ENCODE data around the gene TMEM231.
"Not testable (repeated sequence)": the region's sequence is repeated elsewhere in the genome, so short reads cannot be mapped to it uniquely, and the experiment has no call there.

Gene TMEM231, protein sequence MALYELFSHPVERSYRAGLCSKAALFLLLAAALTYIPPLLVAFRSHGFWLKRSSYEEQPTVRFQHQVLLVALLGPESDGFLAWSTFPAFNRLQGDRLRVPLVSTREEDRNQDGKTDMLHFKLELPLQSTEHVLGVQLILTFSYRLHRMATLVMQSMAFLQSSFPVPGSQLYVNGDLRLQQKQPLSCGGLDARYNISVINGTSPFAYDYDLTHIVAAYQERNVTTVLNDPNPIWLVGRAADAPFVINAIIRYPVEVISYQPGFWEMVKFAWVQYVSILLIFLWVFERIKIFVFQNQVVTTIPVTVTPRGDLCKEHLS

DNA sequence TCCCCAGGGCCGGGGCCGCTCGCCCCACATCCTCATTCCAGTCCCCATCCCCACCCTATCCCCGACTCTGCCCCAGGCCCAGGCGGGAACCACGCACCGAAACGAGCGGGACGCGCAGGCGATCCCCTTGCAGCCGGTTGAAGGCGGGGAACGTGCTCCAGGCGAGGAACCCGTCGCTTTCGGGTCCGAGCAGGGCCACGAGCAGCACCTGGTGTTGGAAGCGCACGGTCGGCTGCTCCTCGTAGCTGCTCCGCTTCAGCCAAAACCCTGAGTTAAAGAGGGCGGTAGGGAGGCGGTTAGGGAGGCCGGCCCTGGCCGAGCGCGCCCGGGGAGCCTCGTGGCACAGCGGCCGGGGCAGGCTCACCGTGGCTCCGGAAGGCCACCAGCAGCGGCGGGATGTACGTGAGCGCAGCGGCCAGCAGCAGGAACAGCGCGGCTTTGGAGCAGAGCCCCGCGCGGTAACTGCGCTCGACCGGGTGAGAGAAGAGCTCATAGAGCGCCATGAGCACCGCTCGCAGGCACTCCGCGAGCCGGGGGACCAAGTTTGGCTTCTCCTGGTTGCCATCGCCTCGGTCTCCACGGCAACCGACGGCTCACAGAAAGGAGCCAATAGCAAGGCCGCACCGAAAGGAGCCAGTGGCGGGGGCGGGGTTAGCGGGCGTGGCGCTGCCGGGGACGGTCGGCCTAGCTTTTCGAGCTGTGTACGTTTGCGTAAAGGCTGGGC is at the start of gene TMEM231:
Gene TMEM231, minus strand, starts transcription at position 546 of the 724 bp plus-strand sequence. Its CDS starts 43 bp downstream, at position 503.
- DNase-seq: peak; percentile 99

DNA sequence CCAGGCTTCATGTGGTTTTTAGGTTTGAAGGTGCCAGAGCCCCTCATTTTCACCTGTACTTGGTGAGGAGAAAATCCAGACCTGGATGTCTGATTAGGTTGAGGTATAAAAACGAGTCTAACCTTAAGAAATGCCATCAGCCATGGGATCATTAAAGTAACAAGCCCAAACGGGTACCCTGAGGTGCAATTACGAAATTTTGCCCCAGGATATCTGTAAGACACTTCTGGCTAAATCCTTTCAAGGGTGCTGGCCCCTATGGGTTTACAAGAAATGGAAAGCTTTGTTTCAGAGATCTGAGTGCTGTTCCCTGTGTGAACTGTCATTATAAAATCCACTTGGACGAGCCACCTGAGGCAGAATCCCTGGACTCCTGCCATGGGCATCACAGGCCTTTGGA is 47.2 kb upstream of the TMEM231 start:
- DNase-seq: no peak

DNA sequence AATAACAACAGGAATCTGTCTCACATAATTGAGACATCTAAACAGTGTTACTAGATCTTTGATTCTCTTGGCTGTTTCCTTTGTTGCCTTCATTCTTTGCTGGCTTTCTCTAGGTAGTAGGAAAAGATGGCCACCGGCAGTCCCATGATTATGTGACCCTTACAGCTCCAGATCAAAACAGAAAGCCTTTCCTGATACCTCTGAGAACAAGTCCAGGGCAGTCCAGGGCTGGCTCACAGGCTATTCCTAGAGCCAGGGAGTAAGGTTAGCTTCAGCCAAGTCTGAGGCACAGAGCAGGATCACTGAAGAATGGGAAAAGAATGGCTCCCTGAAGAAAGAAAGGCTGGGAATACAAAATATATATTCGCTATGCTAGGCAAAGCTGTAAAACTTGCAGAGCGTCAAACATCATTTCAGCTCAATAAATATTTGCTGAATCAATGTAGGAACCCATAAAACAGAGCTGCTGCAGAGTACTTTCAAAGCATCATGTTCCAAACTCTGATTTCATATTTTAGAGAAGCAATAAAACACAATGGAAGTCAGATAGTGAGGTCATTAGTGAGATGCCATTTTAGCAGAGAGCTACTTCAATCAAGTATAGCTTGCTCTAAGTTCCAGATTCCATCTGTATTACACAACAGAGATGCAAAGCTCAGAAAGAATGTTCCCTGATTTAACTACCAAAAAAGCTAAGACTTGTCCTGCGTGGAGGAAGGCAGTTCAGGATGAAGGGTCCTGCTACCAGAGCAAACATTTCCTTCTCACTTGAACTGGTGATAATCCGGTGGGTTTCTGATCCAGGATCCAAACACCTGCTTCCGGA is 43.6 kb upstream of the TMEM231 start:
- DNase-seq: no peak

DNA sequence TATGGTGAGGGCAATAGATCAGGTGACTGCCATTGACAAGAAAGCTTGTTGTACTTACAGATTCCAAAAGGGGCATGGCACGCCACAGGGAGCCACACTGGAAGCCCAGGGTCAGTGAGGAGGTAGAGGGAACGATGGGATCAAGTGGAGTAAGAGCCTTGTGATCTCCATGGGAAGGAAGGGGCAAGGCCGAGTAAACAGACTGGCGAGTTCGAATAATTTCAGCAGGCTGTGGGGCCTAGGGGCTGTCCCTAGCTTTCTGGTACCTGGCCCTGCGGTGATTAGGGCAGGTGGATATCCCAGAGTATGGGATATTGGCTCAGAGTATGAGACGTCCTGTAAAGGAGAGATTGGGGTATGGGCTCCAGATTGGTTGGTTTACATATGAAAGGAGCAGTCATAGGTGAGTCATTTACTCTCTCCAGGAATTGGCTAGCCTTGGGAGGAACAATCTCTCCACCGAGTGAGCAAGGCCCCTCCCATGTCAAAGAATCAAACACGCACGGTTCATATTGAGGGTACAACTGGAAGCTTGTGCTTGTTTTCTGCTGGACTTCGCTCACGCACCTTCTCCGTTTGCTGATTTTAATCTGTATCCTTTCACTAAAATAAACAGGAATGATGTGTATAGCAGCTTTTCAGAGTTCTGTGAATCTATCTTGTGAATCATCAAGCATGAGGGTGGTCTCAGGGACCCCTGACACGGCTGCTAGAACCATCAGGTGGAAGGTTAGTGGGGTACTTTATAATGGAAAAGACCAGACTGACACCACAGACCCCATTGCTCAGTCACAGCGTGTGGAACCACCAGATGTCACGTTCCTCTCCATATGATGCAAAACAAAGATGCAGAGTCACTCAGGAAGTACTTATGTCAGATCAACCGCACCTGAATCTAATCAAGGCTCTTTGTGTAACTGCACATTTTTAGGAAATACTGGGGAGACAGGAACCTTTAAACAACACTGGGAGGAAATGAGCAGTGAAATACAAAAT is 38.1 kb upstream of the TMEM231 start:
- no peak for DNase-seq

DNA sequence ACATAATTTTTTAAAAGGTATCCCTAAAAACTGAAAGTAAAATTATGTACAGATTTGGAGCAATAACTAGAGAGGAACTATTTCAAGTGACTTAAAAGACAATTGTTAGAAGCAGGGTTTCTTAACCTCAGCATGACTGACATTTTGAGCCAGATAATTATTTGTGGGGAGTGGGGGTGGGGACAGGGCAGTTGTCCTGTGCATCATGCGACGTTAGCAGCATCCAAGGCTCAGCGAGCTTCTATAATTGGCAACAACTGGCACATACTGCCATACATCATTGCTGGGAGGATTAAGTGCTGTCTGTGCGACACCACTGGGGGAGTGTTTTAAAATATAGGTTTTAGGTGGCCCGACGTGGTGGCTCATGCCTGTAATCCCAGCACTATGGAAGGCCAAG is 37.3 kb upstream of the TMEM231 start:
- DNase-seq: no peak

DNA sequence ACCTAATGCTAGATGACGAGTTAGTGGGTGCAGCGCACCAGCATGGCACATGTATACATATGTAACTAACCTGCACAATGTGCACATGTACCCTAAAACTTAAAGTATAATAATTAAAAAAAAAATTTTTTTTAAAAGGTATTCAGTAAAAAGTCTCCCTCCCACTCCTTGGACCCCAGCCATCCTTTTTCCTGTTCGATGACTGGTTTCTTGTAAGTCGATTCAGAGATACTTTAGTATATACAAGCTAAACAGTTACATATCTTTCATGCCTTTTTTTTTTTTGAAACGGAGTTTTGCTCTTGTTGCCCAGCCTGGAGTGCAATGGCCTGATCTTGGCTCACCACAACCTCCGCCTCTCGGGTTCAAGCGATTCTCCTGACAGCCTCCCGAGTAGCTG is 35.9 kb upstream of the TMEM231 start:
- DNase-seq: not testable (repeated sequence)

DNA sequence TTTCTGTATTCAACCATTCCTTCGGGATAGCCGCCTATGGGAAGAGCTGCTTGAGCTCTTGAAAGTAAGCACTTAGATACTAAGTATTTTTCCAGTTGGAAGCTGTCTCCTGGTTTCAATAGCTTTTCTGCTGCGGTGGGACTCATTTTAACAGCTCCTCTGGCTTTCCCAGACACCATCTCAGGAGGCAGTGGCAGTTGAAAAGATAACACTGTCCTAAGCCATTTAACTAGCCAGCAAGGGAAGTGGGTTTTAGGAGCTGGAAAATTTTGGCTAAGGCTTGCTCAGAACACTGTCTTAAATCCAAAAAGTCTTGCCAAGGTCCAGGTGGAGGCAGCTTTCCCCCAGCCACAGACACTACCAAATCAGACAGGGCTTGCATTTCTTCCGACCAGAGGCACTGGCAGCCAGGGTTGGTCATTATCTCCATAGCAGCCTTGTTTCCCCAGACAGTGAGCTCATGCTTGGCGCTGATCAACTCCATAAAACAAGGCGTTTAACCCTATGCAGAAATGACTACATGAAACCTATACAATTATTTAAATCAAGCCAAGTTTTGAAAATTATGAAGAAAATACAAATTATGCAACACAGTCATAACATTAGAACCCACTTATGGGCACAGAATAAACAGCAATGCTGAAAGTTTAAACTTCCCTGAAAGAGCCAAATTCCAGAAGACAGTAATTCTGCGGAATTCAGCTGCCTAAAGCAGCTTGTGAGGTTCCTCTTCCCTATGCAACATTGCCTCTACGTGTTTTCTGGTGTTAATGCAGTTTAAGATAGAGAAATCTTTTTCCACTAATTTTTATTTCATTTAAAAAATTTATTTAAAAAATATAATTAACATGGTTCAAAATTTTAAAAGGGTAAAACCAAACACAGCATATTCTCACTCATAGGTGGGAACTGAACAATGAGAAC is 35.1 kb upstream of the TMEM231 start:
- no peak for DNase-seq

DNA sequence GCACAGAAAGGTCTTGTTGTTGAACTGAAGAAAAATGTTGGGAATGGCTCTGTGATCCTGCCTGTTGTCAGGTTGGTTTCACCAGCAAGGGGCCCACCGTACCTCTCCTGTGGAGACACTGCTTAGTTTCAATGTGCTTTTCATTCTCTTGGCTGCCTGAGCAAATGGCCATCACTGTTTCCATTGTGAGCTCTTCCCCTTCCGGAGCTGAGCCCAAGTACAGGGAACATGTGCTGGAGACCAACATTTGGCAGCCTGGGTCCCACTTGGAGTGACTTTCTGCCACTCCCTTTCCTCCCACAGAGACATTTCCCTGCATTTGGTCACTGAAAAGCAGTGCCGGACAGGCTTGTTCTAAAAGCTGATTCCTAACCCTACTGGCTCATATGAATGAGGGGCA is 33.3 kb upstream of the TMEM231 start:
- no peak for DNase-seq

DNA sequence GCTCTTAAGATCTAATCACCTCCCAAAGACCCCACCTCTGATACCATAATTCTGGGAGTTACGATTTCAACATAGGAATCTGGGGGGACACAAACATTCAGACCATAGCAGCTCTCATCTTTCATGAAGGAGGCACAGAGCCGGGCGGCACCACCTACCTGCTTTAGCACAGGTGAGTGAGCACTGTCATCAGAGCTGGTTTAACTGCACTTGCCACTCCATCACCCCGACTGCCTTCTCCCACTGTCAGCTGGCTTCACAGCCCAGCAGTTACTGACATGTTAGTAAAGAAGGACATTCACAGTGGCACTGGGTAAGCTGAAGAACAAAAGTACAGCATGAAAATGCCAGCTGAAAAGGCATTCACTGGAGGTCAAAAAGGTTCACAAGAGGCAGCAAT is 32.7 kb upstream of the TMEM231 start:
- no peak for DNase-seq

DNA sequence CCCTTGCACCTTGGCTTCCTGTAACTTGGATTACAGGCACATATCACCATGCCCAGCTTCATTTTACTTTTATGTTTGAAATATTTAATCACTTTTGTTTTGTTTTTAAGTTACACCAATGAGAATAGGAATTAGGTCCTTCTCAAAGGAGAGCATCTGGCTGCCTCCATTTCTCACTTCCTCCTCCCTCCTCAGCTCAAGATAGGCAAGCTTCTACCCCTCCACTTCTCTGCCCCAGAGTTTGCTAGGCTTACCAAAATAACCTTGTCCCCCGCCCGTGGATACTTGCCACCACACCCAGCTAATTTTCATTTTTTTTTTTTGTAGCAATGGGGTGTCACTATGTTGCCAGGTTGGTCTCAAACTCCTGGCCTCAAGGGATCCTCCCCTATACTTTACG is 28.1 kb upstream of the TMEM231 start:
- DNase-seq: no peak

DNA sequence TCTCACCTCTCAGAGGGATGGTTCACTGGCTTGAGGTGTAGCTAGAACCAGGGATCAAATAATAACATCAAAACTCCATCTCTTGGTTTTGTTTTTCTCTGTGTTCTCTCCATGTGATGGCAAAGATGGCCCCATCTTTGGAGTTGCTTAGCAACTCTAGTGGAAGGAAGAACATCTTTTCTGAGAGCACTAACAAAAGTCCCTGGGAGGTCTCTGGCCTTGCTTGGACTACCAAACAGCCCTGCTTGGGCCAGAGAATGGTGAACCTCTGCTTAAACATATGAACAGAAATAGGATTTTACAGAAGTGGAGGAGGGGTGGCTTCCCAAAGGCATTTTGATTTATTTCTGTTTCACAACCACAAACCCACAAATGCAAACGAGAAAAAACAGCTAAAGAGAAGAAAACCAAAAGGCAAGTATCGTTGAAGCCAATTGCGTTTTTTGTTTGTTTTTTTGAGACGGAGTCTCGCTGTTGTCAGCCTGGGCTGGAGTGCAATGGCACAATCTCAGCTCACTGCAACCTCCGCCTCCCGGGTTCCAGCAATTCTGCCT is 23.3 kb upstream of the TMEM231 start:
- no peak for DNase-seq

DNA sequence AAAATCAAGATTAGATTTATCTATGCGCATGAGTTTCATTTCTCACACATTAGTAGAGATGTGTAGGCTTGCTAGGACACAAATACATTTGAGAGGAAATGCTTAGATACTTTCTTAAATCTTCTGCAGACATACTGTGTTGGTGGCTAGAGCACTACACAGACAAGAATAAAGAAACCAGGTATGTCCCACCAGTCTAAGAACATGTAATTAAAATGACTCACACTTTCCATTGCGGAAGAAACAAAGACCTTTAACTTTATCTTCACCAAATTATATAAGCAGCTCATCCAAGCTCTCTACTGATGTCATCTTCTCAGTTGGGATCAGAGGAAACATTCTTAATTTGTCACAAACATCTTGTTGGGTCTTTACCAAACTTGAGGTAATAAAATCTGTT is 22.7 kb upstream of the TMEM231 start:
- no peak for DNase-seq

DNA sequence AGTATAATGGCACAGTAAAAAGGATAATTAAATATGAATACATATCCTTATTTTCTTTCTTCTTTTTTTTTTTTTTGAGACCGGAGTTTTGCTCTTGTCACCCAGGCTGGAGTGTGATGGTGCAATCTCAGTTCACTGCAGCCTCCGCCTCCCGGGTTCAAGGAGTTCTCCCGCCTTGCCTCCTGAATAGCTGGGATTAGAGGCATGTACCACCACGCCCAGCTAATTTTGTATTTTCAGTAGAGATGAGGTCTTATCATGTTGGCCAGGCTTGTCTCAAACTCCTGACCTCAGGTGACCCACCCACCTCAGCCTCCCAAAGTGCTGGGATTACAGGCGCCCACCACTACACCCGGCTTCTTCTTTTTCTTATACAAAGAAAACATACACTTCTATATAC is 22.2 kb upstream of the TMEM231 start:
- DNase-seq: no peak

DNA sequence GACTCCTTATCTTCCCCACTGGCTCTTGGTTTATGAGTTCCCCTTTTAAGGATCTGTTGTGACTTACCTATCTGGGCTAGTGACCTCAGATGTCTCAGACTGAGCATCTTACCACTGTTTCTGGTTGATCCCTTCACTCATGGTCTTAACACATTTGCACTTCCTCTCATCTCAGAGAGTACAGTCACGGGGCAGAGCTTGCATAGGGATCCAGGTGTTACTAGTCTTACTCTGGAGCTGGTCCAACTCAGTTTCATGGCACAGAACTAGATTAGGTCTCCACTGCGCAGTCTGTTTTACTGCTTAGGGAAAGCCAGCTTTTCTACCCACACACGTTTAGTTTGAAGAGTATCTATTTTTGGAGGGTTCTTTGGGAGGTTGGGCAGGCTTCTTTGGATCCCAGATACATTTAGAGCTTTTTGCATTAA is 20.3 kb upstream of the TMEM231 start:
- DNase-seq: no peak

DNA sequence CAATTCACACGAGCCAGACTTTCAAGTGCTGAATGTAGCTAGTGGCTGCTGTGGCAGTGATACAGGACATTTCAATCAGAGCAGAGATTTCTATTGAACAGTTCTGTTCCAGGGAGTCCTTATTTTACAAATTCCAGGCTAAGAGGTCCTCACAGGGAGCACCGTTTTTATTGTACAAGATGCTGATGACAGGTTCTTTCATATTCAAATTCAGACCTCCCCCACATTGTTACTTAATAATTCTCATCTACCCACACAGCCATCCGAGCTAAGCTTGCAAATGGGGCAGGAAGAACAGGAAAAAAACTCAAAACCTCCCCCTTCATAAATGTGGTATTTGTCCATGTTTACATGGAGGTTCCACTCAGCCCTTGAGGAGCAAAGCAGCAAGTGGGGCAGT is 19.9 kb upstream of the TMEM231 start:
- DNase-seq: no peak

DNA sequence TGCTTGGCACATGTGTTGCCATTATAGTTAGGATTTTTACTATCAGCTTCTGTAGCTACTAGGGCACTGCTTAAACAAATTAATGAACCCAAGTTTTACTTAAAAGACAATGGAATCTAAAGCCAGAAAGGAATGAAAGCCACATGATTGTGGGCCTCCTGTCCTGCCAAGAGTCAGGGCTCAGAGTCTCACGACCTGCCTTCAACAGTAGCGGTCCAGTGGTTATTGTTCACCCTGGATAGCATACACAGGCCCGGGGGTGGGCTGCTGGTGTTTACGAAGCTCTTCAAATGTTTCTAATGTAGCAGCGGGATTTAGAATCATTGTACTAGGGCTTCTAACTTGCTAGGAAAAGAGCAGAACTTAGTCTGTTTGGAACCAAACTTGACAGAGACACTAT is 17.9 kb upstream of the TMEM231 start:
- no peak for DNase-seq

DNA sequence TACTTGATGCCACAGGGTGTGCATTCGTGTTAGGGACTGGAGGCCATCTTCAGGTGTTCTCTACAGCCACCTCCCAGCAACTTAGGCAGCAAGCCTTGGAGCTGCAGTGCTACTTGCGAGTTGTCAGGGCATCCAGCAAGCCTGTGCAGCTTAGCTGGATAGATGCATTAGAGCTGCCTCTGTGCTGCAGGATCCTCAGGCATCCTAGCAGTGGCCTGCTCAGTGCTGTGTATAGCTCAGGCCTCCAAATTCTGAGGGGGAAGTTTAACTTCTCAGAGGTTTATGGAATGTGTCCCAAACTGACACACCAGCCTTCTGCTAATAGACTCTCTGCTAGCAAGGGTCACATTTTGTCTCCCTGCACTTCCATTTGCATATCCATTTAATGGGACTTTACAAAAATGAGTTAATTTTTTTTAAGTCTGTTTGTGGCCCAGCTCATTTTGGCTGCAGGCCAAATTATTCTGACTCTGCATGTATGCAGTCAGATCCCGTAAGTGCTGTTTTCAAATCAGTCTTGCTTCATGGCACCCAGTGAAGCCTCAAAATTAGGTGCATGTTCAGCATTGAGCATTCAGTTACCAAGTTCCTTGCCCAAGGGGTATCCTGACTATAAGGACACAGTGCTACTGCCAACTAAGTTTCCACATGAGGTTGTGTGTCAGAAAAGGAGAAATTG is 17.0 kb upstream of the TMEM231 start:
- DNase-seq: no peak

DNA sequence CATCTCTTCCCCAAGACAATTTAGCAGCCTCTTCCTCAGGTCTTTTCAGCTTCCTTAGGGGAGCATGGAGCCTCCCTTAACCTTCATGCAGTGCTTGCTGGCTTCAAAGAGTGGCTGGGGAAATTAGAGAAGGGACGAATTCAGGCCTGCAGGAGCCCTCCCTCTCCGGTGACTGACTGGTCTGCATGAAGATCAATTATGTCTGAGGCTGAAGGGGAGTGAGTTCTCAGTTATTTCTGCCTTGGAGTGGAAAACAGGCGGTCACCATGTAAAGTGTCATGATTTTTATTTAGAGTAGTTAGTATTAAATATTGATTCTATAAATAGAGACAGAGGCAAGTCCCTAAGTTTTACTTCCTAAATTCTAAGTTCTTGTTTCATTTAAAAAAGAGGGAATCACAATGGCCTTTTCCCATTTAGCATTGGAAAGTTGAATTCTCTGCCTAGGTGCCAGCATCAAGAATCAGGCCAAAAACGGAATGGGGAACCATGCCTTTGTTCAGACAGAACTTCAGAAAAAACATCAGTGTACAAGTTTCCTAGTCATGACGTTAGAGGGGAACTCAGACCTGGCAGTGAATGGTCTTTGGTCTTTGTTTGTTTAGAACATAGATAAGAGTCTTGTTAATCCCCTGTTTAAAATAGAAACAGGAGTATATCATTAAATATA is 14.5 kb upstream of the TMEM231 start:
- no peak for DNase-seq

DNA sequence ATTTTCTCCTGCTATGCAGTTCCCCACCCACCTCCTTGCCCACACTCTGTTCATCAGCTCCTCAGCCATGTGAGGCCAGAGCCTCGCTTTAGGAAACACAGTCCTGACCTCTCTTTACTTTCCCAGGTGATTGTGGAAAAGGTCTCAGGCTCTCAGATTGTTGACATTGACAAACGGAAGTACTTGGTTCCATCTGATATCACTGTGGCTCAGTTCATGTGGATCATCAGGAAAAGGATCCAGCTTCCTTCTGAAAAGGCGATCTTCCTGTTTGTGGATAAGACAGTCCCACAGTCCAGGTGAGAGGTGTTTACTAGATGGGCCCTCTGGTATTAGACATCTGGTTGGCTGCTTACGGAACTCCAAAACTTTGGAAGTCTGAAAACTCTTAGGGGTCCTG is 11.9 kb upstream of the TMEM231 start:
- no peak for DNase-seq
